ENCODE measurements around the gene ALDOA.
"Not testable (repeated sequence)": the region's sequence is repeated elsewhere in the genome, so short reads cannot be mapped to it uniquely, and the experiment has no call there.

The ALDOA gene

DNA sequence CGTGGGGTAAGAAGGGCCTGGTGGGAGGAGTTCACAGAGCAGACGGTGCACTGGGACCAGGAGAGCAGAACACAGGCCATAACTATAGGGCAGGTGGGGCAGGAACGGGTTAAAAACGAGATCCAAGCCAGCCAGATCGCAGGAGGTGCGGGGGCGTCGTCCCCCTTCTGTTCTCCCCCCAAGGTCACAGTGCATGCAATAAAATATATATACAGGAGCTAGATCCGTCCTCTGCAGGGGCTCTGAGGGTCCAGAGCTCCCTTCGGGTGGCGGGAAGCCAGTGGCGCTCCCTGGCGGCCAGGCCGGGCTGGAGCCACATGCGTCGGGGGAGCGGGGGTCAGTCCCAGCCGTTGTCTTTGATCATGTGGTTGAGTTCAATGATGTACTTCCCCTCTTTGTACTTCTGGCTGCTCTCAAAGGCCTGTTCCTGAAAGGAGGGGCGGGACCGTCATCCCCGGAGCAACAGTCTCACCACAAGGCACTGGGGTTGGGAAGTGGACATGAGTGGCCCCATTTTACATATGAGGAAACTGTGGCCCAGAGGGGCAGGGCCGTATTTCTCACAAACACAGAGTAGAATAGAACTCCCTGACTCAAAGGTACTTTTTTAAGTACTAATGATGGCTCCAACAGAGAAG is 26.9 kb downstream of the ALDOA start:
- DNase-seq, result peak; percentile 65

- no peak for DNase-seq
These were observed 29.1 kb downstream of the ALDOA start for GRCh38 chr16:30094541-30095165.

DNA sequence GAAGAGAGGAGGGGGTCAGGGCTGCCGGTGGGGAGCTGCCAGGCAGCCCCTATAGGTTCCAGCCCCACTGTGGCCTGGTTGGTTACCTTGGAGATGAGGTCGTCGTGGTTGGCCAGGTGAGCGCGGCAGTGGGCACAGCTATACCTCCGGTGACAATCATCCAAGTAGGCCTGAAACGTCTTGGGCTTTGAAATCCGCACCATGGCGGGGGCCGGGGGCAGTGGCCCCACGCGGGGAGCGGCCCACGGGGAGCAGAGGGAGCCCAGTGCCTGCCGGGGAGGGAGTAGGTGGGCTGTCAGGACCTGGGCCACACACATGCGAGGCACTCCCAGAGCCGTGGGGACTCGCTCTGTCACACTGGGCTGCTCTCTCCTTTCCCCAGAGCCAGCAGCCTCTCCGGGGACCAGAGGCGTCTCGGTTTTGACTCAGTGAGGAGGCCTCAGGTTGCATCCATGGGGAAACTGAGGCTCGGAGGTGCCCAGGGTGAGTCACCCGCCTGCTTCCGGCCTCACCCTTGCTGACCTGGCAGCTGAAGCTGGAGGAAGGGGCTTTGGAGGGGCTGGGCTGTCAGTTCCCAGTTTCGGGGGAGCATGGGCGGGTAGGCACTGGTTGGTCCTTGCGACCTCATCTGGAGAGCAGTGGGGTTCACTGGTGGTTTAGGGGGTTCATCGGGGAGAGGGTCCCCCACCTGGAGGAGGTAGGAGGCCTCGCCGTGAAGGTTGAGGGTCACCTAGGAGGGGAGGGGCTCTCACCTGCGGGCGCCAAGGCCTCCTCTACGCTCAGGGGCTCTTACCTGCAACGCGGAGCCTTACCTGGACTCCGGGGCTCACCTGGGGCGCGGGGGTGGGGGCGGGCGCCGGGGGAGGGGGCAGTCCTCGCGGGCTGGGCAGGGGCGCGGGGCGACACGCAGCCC is 29.9 kb downstream of the ALDOA start:
- DNase-seq, result no peak

GRCh38 chr16:30096105-30096861 is 30.7 kb downstream of the ALDOA start, which contains the start of gene YPEL3:
YPEL3 (minus strand) TSS chr16:30096213; CDS start chr16:30095482, 731 bp downstream.
- peak; percentile 88 for DNase-seq

- no peak for DNase-seq
These were observed 31.5 kb downstream of the ALDOA start for GRCh38 chr16:30096862-30097563.

DNA sequence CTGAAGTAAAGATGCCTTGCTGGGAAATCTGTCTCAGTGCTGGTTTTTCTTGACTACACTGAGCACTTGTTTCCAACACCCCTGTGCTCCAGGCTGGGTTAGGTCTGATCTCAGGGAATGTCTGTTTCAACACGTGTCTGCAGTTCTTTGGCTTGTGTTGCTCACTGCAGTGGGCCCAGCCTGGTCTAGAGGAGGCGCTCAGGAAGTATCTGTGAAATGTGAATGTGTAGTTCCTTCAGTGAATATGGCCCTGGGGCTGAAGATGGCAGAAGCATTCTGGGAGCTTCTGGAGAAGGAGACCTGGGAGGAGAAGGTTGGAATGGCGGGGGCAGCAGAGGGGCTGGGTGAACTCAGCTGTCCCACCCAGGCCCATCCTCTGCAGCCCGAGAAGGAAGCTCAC is 38.5 kb downstream of the ALDOA start:
- no peak for DNase-seq

DNA sequence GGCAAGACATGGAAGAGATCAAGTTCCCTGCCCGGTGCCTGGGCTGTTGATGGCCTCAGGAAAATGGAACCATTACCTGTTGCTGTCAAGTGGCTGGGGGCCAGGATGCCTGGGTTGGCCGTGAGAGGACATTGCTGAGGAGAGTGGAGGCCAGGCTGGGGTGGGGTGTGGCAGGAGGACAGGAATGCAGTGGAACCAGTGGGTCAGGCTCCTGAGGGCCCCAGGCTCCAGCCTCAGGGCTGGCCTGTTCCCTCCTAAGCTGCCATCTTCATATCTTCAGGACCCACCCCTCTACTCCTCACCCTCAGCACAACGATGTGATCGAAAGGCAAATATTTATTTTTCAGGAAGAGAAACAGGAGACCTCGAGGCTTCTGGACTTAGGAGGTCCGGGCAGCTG is 38.9 kb downstream of the ALDOA start:
- no peak for DNase-seq

GRCh38 chr16:30108059-30108850 is 42.7 kb downstream of the ALDOA start:
- no peak for DNase-seq

- DNase-seq, result no peak
These were observed 45.1 kb downstream of the ALDOA start for GRCh38 chr16:30110661-30111060.

DNA sequence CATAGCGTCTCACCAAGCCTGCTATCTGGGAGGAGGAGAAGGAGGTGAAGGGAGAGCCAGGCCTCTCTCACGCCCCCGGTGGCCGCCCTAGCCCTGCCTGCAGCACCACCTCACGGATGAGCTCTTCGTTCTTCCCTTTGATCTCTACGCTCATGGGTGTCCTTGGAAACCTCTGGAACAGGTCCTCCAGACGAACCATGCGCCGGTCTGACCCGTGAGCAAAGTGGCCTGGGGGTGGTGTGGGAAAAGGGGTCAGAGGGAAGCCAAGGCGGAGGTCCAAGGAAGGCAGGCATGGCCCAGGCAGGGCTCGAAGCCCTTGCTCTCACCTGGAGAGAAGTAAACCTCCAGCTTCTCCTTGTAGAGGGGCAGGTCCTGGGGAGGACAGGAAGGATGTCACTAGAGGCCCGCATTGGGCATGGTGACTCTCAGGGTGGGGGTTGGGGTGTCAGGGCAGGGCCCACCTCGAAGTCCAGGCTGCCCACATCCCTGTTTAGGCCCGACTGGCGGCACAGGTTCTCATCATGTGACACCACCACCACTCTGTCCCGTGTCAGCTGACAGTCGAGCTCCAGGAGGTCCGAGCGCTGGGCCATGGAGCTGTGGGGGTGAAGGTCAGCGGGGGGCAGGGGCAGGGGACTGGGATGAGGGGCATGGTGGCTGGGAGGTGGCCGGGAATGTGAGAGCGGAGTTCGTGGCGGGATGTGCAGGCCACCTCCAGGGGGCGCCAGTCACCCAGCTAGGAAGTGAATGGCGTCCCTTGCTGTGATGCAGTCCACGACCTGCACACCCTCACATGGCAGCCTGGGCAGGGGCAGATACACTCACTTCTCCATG is 46.9 kb downstream of the ALDOA start:
- peak; percentile 65 for DNase-seq

DNA sequence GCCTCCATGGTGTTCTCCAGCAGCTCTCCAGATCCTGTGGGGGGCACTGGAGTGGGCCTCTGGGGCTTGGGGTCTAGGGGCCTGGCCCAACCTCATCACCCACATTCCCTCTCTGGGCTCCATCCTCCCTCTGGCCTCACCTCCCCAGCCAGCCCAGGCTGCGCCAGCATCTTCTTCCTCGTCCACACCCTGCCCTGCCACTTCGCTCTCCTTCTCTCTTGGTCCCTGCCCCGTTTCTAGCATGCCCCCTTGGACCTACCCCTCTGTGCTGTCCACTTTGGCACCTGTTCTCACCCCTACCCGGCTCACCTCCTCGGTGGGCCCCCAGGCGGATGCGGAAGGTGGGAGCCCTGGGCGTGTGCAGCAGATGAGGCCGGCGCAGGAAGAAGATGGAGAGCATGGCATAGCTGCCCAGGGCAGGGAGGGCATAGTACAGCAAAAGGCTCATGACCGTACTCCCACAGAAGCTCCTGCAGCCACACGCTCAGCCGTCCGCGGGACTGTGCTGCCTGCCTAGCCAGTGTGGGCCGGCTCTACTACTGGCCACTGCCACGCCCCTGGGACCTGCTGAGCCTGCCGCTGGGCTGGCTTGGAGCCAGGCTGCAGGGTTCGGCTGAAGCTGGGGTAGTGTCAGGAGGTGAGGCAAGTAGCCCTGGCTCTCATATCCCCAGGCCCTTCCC is 47.6 kb downstream of the ALDOA start, which contains the start of gene GDPD3:
Gene GDPD3, minus strand, starts transcription at position 507 of the 680 bp plus-strand sequence. Its CDS starts 59 bp downstream, at position 448.
- DNase-seq, result no peak

DNA sequence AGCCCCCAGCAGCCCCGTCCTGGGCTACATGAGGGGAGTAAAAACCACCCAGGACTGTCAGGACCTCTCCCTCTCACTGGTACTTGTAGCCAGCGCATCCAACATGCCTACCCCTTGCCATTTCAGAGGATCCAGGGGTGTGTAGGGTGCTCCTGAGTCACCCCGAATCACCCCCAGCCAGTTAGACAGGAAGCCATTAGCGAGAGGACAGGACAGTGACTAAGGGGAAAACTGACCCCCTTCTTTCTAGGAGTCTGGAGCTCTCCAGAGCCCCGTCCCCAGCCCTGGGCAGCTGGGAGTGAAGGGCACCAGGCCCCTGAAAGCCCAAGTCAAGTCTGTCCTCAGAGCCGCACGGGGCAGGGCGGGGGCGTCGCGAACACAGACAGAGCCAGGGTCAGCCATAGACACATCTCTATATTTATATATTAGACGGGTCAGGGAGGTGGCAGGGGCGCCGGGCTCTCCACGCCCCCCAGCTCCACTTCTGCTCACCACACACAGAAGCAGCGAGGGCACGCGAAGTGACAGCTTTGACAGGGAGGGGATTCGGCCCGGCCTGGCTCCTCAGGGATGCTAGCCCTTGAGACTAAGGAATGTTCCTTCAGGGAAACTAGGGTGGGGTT is 48.3 kb downstream of the ALDOA start:
- DNase-seq, result no peak

DNA sequence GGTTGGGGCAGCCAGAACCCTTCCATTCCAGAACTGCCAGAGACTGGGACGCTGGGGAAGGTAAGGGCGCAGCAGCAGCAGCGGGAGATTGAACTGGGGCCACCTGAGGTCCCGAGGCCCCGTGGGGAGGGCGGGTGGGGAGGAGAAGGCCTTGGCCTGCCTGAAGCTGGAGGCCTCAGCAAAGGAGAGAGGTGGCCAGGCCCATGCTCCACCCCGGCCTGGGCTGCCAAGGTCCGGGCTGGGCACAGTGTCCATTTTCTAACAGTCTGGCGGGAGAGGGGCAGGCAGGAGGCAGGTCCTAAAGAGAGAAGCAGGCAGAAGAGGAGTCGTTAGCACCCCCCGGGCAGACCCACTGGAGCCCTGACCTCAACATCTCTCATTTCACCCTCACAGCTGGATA is 48.9 kb downstream of the ALDOA start:
- DNase-seq, result no peak

GRCh38 chr16:30114833-30115232 is 49.3 kb downstream of the ALDOA start:
- not testable (repeated sequence) for DNase-seq

GRCh38 chr16:30115238-30115637 is 49.7 kb downstream of the ALDOA start:
- no peak for DNase-seq

DNA sequence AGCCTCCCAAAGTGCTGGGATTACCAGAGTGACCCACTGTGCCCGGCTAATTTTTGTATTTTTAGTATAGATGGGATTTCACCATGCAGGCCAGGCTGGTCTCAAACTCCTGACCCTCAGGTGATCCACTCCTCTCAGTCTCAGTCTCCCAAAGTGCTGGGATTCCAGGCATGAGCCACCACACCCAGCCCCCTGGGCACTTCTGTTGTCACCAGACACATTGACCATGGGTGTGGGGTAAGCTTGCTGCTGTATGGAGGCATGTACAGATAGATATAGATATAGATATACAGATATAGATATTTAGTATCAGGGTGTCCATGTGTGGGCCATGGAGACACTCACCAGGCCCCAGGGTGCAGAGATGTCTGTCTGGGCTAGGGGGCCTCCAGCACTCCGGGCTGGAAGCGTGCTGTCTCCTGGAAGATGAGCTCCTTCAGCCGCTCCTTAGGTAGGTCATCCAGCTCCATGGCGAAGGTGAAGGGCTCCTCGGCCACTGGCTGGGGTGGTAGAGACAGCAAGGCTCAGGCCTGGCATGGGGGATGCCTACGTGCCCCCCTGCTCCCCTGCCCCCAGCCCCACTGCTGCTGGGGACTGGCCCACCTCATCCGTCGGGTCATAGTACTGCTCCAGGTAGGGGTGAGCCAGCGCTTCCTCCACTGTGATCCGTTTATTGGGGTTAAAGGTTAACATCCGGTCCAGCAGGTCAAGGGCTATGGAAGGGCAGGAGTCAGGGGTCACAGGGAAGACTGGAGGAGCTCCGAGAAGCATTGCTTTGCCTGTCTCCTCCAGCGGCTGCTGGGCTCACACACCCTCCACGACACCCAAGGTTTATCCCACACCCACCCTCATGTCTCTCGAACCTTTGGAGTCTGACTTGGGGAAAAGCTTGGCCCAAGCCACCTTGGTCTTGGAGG is 51.0 kb downstream of the ALDOA start:
- DNase-seq, result no peak

GRCh38 chr16:30117768-30118167 is 52.2 kb downstream of the ALDOA start:
- no peak for DNase-seq

- DNase-seq, result no peak
These were observed 53.9 kb downstream of the ALDOA start for GRCh38 chr16:30119428-30119827.
